Measurements from ENCODE around the gene GDAP1L1. TPM values are rescaled to one million over a fixed set of nuclear protein-coding genes. Genes with fewer than 3 reads are reported as not detected.

The GDAP1L1 gene
- total and polyA plus RNA-seq, 2 of the 4 experiments (the other 2 are of a cell fraction) = not detected

DNA sequence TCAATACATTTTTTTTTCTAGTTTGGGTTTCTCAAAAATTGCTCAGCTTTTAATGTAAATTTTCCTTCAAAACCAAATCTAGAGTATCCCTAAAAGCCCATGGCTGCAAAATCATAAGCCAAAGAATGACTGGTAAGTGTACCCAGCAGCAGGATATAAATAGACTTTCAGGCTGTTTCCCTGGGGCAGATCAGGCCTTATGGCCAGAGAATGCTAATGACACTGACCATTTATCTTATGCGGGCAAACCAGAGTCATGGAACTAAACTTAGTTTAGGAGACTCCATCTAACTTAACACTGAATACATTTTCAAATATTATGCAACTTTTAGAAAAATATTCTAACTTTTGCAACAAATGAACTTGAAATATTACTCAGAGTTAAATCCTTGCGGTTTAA is 43.9 kb upstream of the GDAP1L1 start:
- H4K8ac ChIP-seq (ENCODE audit: low read depth in 2 of 2, low read length in 2 of 2) = 0 out of 4 replicates have a peak overlapping the region, but pooled peaks of 1 of the 2 experiments have one; percentile 51
- H3K27me3 ChIP-seq (ENCODE audit: control insufficient read depth, insufficient read depth, low read length) = no peaks in the 10 kb centered on the region
- H2BK5ac ChIP-seq (ENCODE audit: low read depth, low read length, poor library complexity, severe bottlenecking) = peak overlapping the region; percentile 98
- peak overlapping the region; percentile 81; the same call in 1 of the 2 replicates for H3K27ac ChIP-seq (ENCODE audit: insufficient read depth, low read length)
- peak overlapping the region; percentile 44 for H3K4ac ChIP-seq (ENCODE audit: low read depth, low read length)
- H2BK120ac ChIP-seq (ENCODE audit: low read depth, low read length) = peak overlapping the region; percentile 93
- intact Hi-C loops (cut with micrococcal nuclease) = loop anchor here (10.0 kb wide), 1 partner anchor 748 kb away; the partner anchor contains the start of gene SRSF6
- DNase-seq (peak; percentile 41), ATAC-seq (ENCODE audit: low read depth) (peak; percentile 16; the same call in 1 of the 2 replicates)
- H4K5ac ChIP-seq (ENCODE audit: low read depth, low read length) = no peak overlapping the region
- BruUV-seq (replicated peaks) = no TSS peak
- peaks cover 26 to 74% of the 10 kb centered on the region in 2 experiments for H3K79me1 ChIP-seq (ENCODE audit: low read depth in 1 of 2, low read length in 2 of 2)
- H3K9me3 ChIP-seq (ENCODE audit: control insufficient read depth, insufficient read depth, low read length) = no peaks in the 10 kb centered on the region
- H3K4me3 ChIP-seq (ENCODE audit: insufficient read depth, low read depth, low read length) = no peak overlapping the region
- dilution Hi-C loops (cut with HindIII; ENCODE audit: low sequenced_read_pairs, unreplicated experiment) = no loop called here
- no peak overlapping the region for H3K18ac ChIP-seq (ENCODE audit: low read depth, low read length)
- H3K4me1 ChIP-seq (ENCODE audit: control insufficient read depth, insufficient read depth, low read length) = peaks cover 19% of the 10 kb centered on the region
- in situ Hi-C loops (cut with MboI; ENCODE audit: low sequenced_read_pairs) = no loop called here
- ChIA-PET CTCF (interaction anchor here (0.6 to 0.7 kb wide), 2 partner anchors 127 to 320 kb away, joined by 3 read pairs; no protein-coding TSS in a partner anchor), POLR2A (ENCODE audit: unreplicated experiment) (no interaction called here)
- no peak for TF ChIP-seq MAFK (IDR thresholded peaks at IDR 0.05; ENCODE audit: low read depth, low read length)
- no peak for TF ChIP-seq BHLHE40 (IDR thresholded peaks at IDR 0.05; ENCODE audit: low read depth, low read length)
- TF ChIP-seq POLR2A (IDR thresholded peaks at IDR 0.05; ENCODE audit: low read depth, low read length) = no peak
- no peak for TF ChIP-seq SMC3 (IDR thresholded peaks at IDR 0.05; ENCODE audit: low read depth, low read length)
- TF ChIP-seq CTCF (conservative IDR thresholded peaks at IDR 0.05; ENCODE audit: low read depth, low read length) = no peak
- TF ChIP-seq RCOR1 (IDR thresholded peaks at IDR 0.05; ENCODE audit: insufficient replicate concordance, low read length) = no peak
- no peak for TF ChIP-seq MXI1 (IDR thresholded peaks at IDR 0.05; ENCODE audit: borderline replicate concordance, low read depth, low read length)
- no peak for TF ChIP-seq FOS (IDR thresholded peaks at IDR 0.05; ENCODE audit: low read depth, low read length)
- no peak for TF ChIP-seq MAZ (IDR thresholded peaks at IDR 0.05; ENCODE audit: borderline replicate concordance, low read depth, low read length)
- TF ChIP-seq USF2 (IDR thresholded peaks at IDR 0.05; ENCODE audit: low read depth, low read length) = no peak
- no peak for TF ChIP-seq CHD1 (IDR thresholded peaks at IDR 0.05; ENCODE audit: low read depth, low read length)
- TF ChIP-seq RAD21 (IDR thresholded peaks at IDR 0.05; ENCODE audit: low read length) = no peak
- no peak for TF ChIP-seq NFE2L2 (IDR thresholded peaks at IDR 0.05; ENCODE audit: low read depth, low read length)
- no peak for TF ChIP-seq CEBPB (IDR thresholded peaks at IDR 0.05; ENCODE audit: low read depth, low read length)
- no peak for TF ChIP-seq RFX5 (IDR thresholded peaks at IDR 0.05; ENCODE audit: low read depth, low read length)
- TF ChIP-seq, protein P1, sequence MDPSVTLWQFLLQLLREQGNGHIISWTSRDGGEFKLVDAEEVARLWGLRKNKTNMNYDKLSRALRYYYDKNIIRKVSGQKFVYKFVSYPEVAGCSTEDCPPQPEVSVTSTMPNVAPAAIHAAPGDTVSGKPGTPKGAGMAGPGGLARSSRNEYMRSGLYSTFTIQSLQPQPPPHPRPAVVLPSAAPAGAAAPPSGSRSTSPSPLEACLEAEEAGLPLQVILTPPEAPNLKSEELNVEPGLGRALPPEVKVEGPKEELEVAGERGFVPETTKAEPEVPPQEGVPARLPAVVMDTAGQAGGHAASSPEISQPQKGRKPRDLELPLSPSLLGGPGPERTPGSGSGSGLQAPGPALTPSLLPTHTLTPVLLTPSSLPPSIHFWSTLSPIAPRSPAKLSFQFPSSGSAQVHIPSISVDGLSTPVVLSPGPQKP (IDR thresholded peaks at IDR 0.05; ENCODE audit: borderline replicate concordance, low read depth, low read length) = no peak
- 0 out of 2 replicates have a peak overlapping the region, but pooled peaks have one; percentile 86 for H2AK5ac ChIP-seq (ENCODE audit: low read depth, low read length)
- peak overlapping the region; percentile 91; the same call in 2 of the 3 replicates for H2BK15ac ChIP-seq (ENCODE audit: low read depth, low read length)
- peaks cover 34% of the 10 kb centered on the region for H3K36me3 ChIP-seq (ENCODE audit: control insufficient read depth, insufficient read depth, low read length)
- no peak overlapping the region for H3K56ac ChIP-seq (ENCODE audit: extremely low read depth, insufficient read depth, low read length)
- no peak overlapping the region; the same call in 1 of the 2 replicates for H3K4me2 ChIP-seq (ENCODE audit: low read depth, low read length)
- peaks cover 35% of the 10 kb centered on the region for H3K9me1 ChIP-seq (ENCODE audit: insufficient read depth, low read length)
- H3K14ac ChIP-seq (replicated peaks; ENCODE audit: low read depth, low read length) = 0 out of 2 replicates have a peak overlapping the region, but pooled peaks have one; percentile 50
- H2AK9ac ChIP-seq (replicated peaks; ENCODE audit: low read depth, low read length, poor library complexity) = no peak overlapping the region
- H4K20me1 ChIP-seq (ENCODE audit: insufficient read depth, low read length) = peaks cover 8% of the 10 kb centered on the region
- H2AFZ ChIP-seq (replicated peaks; ENCODE audit: low read length, poor library complexity) = no peak overlapping the region
- peak overlapping the region; percentile 39; the same call in 1 of the 2 replicates for H2BK20ac ChIP-seq (ENCODE audit: low read depth, low read length)
- WGBS, 2 experiments (ENCODE audit: extremely low coverage in 2 of 2, insufficient read length in 1 of 2) = 60% methylated on average over 1 of the region's 2 CpGs; no CpG with 5 or more reads in 1 of the 2 experiments
- peak overlapping the region; percentile 46; the same call in 1 of the 2 replicates for H3K9ac ChIP-seq (ENCODE audit: low read depth, low read length)
- H3K23ac ChIP-seq (ENCODE audit: low read depth, low read length) = no peak overlapping the region
- peak overlapping the region; percentile 57; the same call in 1 of the 2 replicates for H4K91ac ChIP-seq (ENCODE audit: insufficient read depth, low read depth, low read length)
